Activated T-cell treated with anti-CD3 and anti-CD28 coated beads for 4 hours (primary cell): ENCODE measurements around the gene PCDHGB5.
"Not testable (repeated sequence)": the region's sequence is repeated elsewhere in the genome, so short reads cannot be mapped to it uniquely, and the experiment has no call there.

Source experiments
- DNase-seq: peaks from one replicate; pipeline ENCODE4 v3.0.0-alpha.2; 2020

The PCDHGB5 gene

DNA sequence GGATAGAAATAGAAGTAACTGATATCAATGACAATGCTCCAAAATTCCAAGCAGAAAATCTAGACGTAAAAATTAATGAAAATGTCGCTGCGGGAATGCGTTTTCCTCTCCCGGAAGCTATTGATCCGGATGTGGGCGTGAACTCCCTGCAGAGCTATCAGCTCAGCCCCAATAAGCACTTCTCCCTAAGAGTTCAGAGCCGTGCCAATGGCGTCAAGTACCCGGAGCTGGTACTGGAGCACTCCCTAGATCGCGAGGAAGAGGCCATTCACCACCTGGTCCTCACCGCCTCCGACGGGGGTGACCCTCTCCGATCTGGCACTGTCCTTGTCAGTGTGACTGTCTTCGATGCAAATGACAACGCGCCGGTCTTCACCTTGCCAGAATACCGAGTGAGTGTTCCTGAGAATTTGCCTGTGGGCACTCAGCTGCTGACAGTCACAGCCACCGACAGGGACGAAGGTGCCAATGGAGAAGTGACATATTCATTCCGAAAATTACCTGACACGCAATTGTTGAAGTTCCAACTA is 15.9 kb downstream of the PCDHGB5 start:
- no peak for DNase-seq

DNA sequence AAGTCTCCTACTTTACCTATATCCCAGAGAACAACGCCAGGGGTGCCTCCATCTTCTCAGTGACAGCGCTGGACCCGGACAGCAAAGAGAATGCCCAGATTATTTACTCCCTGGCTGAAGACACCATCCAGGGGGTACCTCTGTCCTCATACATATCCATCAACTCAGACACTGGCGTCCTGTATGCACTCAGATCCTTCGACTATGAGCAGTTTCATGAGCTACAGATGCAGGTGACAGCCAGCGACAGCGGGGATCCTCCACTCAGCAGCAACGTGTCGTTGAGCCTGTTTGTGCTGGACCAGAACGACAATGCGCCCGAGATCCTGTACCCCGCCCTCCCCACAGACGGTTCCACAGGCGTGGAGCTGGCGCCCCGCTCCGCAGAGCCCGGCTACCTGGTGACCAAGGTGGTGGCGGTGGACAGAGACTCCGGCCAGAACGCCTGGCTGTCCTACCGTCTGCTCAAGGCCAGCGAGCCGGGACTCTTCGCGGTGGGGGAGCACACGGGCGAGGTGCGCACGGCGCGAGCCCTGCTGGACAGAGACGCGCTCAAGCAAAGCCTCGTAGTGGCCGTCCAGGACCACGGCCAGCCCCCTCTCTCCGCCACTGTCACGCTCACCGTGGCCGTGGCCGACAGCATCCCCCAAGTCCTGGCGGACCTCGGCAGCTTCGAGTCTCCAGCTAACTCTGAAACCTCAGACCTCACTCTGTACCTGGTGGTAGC is 17.0 kb downstream of the PCDHGB5 start:
- DNase-seq, result not testable (repeated sequence)

DNA sequence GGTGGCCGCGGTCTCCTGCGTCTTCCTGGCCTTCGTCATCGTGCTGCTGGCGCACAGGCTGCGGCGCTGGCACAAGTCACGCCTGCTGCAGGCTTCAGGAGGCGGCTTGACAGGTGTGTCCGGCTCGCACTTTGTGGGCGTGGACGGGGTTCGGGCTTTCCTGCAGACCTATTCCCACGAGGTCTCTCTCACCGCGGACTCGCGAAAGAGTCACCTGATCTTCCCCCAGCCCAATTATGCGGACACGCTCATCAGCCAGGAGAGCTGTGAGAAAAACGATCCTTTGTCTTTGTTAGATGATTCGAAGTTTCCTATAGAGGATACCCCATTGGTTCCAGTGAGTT is 17.5 kb downstream of the PCDHGB5 start:
- DNase-seq, result not testable (repeated sequence)

DNA sequence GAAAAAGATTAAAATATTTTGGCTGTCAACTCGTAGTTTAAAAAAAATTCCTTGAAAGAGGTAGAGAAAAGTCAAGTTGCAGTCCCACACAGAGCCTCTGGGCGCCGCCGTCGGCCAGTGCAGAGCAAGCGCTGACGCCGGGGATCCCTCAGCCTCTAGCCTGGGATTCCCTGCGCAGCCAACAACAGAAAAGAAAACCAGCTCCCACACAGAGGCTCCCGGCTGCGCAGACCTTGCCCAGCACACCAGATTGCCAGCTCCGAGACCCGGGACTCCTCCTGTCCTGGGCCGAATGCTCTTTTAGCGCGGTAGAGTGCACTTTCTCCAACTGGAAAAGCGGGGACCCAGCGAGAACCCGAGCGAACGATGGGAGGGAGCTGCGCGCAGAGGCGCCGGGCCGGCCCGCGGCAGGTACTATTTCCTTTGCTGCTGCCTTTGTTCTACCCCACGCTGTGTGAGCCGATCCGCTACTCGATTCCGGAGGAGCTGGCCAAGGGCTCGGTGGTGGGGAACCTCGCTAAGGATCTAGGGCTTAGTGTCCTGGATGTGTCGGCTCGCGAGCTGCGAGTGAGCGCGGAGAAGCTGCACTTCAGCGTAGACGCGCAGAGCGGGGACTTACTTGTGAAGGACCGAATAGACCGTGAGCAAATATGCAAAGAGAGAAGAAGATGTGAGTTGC is 19.9 kb downstream of the PCDHGB5 start, which contains the start of gene PCDHGB7:
PCDHGB7 (plus strand) TSS at position 184 of the 679 bp plus-strand sequence; CDS start at position 367, 183 bp downstream.
- DNase-seq, result peak; percentile 17

DNA sequence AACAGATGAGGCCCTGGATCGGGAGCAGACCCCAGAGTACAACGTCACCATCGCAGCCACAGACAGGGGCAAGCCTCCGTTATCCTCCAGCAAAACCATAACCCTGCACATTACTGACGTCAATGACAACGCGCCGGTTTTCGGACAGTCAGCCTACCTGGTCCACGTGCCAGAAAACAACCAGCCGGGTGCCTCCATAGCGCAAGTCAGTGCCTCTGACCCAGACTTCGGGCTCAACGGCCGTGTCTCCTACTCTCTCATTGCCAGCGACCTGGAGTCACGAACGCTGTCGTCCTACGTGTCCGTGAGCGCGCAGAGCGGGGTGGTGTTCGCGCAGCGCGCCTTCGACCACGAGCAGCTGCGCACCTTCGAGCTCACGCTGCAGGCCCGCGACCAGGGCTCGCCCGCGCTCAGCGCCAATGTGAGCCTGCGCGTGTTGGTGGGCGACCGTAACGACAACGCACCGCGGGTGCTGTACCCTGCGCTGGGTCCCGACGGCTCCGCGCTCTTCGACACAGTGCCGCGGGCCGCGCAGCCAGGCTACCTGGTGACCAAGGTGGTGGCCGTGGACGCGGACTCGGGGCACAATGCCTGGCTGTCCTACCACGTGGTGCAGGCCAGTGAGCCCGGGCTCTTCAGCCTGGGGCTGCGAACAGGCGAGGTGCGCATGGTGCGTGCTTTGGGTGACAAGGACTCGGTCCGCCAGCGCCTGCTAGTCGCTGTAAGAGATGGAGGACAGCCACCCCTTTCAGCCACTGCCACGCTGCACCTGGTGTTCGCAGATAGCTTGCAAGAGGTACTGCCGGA is 21.5 kb downstream of the PCDHGB5 start:
- DNase-seq, result no peak

DNA sequence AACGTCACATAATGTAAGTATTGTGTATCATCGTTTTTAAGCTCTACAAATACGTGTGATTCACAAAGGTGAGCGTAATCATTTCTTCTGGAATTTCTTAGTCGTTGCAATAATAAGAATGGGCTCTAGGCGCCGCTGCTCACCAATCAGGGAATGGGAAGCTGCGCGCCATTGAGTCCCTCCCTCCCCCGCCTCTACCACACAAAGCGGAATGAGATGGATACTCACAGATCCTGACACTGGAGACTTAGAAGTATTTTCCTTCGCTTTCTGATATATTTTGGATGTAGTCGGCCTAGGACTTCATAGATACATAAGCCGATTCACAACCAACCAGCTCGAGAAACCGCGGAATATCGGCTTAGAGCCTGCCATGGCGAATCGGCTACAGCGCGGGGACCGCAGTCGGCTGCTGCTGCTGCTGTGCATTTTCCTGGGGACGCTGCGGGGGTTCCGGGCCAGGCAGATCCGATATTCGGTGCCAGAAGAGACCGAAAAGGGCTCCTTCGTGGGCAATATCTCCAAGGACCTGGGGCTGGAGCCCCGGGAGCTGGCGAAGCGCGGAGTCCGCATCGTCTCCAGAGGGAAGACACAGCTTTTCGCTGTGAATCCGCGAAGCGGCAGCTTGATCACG is 23.2 kb downstream of the PCDHGB5 start, which contains the start of gene PCDHGA11:
PCDHGA11 (plus strand) TSS at position 197 of the 634 bp plus-strand sequence; CDS start at position 374, 177 bp downstream.
- peak; percentile 36 for DNase-seq

DNA sequence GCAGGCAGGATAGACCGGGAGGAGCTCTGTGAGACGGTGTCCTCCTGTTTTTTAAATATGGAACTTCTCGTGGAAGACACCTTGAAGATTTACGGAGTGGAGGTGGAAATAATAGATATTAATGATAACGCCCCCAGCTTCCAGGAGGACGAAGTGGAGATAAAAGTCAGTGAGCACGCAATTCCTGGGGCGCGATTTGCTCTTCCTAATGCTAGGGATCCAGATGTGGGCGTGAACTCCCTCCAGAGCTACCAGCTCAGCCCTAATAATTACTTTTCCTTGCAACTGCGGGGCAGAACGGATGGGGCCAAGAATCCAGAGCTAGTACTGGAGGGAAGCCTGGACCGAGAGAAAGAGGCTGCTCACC is 23.7 kb downstream of the PCDHGB5 start:
- no peak for DNase-seq

DNA sequence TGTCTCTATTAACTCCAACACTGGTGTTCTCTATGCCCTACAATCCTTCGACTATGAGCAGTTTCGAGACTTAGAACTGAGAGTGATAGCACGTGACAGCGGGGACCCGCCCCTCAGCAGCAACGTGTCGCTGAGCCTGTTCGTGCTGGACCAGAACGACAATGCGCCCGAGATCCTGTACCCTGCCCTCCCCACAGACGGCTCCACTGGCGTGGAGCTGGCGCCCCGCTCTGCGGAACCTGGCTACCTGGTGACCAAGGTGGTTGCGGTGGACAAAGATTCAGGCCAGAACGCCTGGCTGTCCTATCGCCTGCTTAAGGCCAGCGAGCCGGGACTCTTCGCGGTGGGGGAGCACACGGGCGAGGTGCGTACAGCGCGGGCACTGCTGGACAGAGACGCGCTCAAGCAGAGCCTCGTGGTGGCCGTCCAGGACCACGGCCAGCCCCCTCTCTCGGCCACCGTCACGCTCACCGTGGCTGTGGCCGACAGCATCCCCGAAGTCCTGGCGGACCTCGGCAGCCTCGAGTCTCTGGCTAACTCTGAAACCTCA is 25.1 kb downstream of the PCDHGB5 start:
- DNase-seq, result no peak

DNA sequence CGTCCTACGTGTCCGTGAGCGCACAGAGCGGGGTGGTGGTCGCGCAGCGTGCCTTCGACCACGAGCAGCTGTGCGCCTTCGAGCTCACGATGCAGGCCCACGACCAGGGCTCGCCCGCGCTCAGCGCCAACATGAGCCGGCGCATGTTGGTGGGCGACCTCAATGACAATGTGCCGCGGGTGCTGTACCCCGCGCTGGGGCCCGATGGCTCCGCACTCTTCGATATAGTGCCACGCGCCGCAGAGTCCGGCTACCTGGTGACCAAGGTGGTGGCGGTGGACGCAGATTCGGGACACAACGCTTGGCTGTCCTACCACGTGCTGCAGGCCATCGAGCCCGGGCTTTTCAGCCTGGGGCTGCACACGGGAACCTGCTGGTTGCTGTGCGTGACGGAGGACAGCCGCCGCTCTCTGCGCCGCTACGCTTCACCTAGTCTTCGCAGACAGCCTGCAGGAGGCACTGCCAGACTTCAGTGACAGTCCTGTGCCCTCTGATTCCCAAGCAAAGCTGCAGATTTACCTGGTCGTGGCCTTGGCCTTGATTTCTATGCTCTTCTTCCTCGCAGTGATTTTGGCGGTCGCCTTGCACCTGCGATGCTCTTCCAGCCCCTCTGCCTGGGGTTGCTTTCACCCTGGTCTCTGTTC is 30.2 kb downstream of the PCDHGB5 start:
- no peak for DNase-seq

DNA sequence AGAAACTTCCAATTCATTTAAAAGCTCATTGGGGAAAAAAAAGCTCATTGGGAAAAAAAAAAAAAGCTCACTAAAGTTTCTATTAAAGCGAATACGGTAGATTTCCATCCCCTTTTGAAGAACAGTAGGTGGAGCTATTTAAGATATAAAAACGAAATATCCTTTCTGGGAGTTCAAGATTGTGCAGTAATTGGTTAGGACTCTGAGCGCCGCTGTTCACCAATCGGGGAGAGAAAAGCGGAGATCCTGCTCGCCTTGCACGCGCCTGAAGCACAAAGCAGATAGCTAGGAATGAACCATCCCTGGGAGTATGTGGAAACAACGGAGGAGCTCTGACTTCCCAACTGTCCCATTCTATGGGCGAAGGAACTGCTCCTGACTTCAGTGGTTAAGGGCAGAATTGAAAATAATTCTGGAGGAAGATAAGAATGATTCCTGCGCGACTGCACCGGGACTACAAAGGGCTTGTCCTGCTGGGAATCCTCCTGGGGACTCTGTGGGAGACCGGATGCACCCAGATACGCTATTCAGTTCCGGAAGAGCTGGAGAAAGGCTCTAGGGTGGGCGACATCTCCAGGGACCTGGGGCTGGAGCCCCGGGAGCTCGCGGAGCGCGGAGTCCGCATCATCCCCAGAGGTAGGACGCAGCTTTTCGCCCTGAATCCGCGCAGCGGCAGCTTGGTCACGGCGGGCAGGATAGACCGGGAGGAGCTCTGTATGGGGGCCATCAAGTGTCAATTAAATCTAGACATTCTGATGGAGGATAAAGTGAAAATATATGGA is 32.8 kb downstream of the PCDHGB5 start, which contains the start of gene PCDHGA12:
PCDHGA12 (plus strand) TSS at position 176 of the 782 bp plus-strand sequence; CDS start at position 429, 253 bp downstream.
- no peak for DNase-seq

DNA sequence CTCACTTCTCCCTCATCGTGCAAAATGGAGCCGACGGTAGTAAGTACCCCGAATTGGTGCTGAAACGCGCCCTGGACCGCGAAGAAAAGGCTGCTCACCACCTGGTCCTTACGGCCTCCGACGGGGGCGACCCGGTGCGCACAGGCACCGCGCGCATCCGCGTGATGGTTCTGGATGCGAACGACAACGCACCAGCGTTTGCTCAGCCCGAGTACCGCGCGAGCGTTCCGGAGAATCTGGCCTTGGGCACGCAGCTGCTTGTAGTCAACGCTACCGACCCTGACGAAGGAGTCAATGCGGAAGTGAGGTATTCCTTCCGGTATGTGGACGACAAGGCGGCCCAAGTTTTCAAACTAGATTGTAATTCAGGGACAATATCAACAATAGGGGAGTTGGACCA is 33.5 kb downstream of the PCDHGB5 start:
- DNase-seq, result no peak

DNA sequence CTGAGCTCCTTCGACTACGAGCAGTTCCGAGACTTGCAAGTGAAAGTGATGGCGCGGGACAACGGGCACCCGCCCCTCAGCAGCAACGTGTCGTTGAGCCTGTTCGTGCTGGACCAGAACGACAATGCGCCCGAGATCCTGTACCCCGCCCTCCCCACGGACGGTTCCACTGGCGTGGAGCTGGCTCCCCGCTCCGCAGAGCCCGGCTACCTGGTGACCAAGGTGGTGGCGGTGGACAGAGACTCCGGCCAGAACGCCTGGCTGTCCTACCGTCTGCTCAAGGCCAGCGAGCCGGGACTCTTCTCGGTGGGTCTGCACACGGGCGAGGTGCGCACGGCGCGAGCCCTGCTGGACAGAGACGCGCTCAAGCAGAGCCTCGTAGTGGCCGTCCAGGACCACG is 34.6 kb downstream of the PCDHGB5 start:
- not testable (repeated sequence) for DNase-seq

DNA sequence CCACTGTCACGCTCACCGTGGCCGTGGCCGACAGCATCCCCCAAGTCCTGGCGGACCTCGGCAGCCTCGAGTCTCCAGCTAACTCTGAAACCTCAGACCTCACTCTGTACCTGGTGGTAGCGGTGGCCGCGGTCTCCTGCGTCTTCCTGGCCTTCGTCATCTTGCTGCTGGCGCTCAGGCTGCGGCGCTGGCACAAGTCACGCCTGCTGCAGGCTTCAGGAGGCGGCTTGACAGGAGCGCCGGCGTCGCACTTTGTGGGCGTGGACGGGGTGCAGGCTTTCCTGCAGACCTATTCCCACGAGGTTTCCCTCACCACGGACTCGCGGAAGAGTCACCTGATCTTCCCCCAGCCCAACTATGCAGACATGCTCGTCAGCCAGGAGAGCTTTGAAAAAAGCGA is 35.0 kb downstream of the PCDHGB5 start:
- not testable (repeated sequence) for DNase-seq

DNA sequence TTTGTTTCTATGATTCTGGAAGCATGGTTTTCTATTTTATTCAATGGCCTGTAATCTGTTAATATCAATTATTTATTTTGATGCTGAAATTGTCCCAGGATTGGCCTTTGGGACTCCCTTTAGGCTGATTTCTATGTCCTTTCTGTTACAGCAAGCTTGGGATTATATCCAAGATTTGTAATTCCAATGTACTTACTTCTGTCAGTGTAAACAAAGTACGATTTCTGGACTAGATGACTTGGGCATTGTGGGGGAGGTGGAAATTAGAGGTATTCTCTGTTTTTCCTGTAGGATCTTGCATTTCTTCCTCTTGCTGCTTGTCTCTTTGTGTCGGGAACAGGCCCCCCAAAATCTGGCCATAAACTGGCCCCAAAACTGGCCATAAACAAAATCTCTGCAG is 36.3 kb downstream of the PCDHGB5 start:
- no peak for DNase-seq

DNA sequence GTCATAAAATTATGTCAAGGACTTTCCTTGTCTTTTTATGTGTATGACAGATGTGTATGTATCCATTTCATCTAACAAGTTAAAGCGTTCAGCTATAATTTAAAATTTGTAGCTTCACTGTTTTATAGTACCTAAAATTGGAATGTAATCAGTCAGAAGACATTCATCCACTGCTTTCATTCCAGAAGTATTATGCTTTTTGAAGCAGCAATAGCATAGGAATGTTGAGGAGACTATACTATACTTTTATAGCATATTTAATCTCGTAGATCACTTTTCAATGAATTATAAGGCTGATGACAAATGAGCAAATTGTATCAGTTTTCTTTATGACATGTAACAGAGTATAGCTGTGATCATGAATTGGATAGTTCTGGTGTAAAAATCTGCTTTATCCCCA is 39.5 kb downstream of the PCDHGB5 start:
- no peak for DNase-seq

DNA sequence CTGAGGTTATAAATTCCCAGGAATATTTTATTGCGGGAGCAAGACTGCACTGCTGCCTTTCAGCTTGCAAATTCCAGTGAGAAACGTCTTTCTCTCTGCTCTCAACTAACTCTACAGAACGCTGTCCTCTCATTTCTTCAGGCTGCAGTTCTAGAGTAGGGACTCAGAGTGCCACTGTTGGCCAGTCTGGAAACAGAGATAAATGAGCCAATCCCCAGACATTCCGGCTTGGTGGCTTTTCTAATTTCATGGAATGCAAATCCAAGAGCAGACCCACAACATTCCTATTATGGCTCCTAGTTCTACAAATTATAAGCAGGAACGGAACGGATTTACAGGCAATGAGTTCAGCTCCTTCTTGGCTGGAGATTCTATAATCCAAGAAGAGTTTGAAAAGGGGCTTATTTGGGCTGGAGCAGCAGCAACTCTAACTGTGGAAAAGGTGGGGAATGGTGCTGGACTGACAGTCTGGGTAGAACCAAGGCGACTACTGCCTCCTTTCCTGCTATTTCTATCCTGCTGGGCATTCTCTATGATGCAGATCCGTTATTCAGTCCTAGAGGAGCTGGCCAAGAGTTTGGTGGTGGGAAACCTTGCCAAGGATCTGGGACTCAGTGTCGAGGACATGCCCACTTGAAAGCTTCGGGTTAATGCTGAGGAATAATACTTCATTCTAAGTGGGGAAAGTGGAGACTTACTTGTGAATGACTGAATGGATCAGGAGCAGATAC is 41.8 kb downstream of the PCDHGB5 start:
- no peak for DNase-seq

DNA sequence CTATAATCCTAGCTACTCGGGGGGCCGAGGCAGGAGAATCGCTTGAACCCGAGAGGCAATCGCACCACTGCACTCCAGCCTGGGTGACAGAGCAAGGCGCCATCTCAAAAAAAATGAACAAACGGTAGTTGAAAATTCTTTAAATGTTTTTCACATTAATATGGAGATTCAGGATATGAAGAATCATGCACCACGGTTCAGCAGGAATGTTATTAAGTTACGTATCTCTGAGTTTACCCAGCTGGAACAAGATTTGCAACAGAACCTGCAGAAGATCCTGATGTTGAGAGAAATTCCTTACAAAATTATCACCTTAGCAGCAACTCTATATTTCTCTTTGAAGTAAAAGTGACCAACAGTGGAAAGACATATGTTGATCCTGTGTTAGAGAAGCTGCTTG is 42.6 kb downstream of the PCDHGB5 start:
- DNase-seq, result no peak

DNA sequence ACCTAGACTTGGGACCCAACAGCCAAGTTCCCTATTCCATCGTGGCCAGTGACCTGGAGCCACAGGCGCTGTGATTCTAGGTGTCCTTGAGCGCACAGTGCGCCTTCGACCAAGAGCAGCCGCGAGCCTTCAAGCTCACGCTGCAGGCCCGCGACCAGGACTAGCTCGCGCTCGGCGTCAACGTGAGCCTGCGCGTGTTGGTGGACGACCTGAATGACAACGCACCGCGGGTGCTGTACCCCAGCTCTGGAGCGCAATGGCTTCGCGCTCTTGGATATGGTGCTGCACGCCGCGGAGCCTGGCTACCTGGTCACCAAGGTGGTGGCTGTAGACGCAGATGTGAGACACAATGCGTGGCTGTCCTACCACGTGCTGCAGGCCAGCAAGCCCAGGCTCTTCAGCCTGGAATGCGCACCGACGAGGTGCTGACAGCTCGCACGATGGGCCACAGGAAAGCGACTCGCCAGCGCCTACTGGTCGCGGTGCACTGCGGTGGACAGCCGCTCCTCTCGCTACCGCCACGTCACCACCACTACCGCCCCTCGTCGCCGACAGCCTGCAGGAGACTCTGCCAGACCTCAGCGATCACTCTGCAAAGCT is 43.9 kb downstream of the PCDHGB5 start:
- DNase-seq, result no peak
